SK-N-SH (cell line): ENCODE measurements around the gene CCNL1. TPM values are rescaled to one million over a fixed set of nuclear protein-coding genes. Genes with fewer than 3 reads are reported as not detected.
A peak's percentile ranks its signal among the peaks of the same experiment; 100 is the strongest.

Source experiments
- CTCF ChIA-PET: fragments of 300-600, 350-600 bp; formaldehyde crosslinking; extraction: SDS; loops from one replicate; lab custom pipeline; 2021; lab: Yijun Ruan, JAX
- POLR2A ChIA-PET: fragments of 350-600 bp; sonication (Branson Sonifier 250); formaldehyde crosslinking; extraction: SDS; loops from one replicate; lab custom pipeline; 2020; ENCODE audit warnings: antibody characterized with exemption, inconsistent platforms; lab: Yijun Ruan, JAX
- DNase-seq: peaks from one replicate; pipeline ENCODE4 v3.0.0; 2012
- H2AFZ ChIP-seq: fragments of 200-600 bp; sonication (generic); 2 replicates; pipeline ENCODE4 v1.8.1; 2016; ENCODE audit warnings: antibody characterized with exemption, mild to moderate bottlenecking, low read depth
- H3F3A ChIP-seq: fragments of 200-600 bp; sonication (generic); replicated peaks from 2 replicates; pipeline ENCODE3; 2016; ENCODE audit warnings: antibody characterized with exemption, mild to moderate bottlenecking; ENCODE audit not compliant: insufficient read depth
- H3K27ac ChIP-seq, 2 experiments: fragments of 200-500 bp in 1 of 2; fragments of 200-600 bp in 1 of 2; sonication (Bioruptor generic) in 1 of 2; sonication (generic), shearing (Covaris generic) in 1 of 2; 2 replicates each; pipeline versions ENCODE4 v1.5.1 to v1.6.1; 2014 to 2016; ENCODE audit warnings: low read depth in 2 of 2, inconsistent platforms in 1 of 2, low read length in 1 of 2, mild to moderate bottlenecking in 1 of 2, mixed read lengths in 1 of 2
- H3K27me3 ChIP-seq: fragments of 200-600 bp; sonication (generic), shearing (Covaris generic); 2 replicates; pipeline ENCODE4 v1.6.1; 2016; ENCODE audit warnings: mixed run types; ENCODE audit not compliant: insufficient read depth
- H3K36me3 ChIP-seq, 2 experiments: fragments of 200-500 bp in 1 of 2; fragments of 200-600 bp in 1 of 2; sonication (Bioruptor generic) in 1 of 2; sonication (generic) in 1 of 2; replicated peaks in 1 of 2; 2 replicates each; pipeline versions ENCODE3 to v1.5.1; 2014 to 2016; ENCODE audit warnings: low read length in 1 of 2, mild to moderate bottlenecking in 1 of 2; ENCODE audit not compliant: insufficient read depth in 2 of 2, control insufficient read depth in 1 of 2
- H3K4me1 ChIP-seq, 2 experiments: fragments of 200-500 bp in 1 of 2; fragments of 200-600 bp in 1 of 2; sonication (Bioruptor generic) in 1 of 2; sonication (generic), shearing (Covaris generic) in 1 of 2; 2 replicates each; pipeline versions ENCODE4 v1.5.1 to v1.6.1; 2014 to 2016; ENCODE audit warnings: low read depth in 1 of 2, low read length in 1 of 2, mixed run types in 1 of 2; ENCODE audit not compliant: insufficient read depth in 2 of 2, control insufficient read depth in 1 of 2
- H3K4me2 ChIP-seq: fragments of 200-600 bp; sonication (generic), shearing (Covaris generic); 2 replicates; pipeline ENCODE4 v1.6.1; 2017; ENCODE audit warnings: mixed run types
- H3K4me3 ChIP-seq, 2 experiments: fragments of 200-500 bp in 1 of 2; fragments of 200-600 bp in 1 of 2; sonication (Bioruptor generic) in 1 of 2; sonication (generic), shearing (Covaris generic) in 1 of 2; 2 replicates each; pipeline versions ENCODE4 v1.5.1 to v1.8.1; 2014 to 2016; ENCODE audit warnings: low read depth in 2 of 2, inconsistent platforms in 1 of 2, low read length in 1 of 2, mild to moderate bottlenecking in 1 of 2, mixed read lengths in 1 of 2, moderate library complexity in 1 of 2
- H3K79me2 ChIP-seq: fragments of 200-600 bp; sonication (generic); 2 replicates; pipeline ENCODE4 v1.8.1; 2017; ENCODE audit warnings: mild to moderate bottlenecking; ENCODE audit not compliant: insufficient read depth
- H3K9ac ChIP-seq: fragments of 200-600 bp; sonication (generic); 2 replicates; pipeline ENCODE4 v1.6.1; 2017; ENCODE audit warnings: mixed run types
- H3K9me2 ChIP-seq: fragments of 200-600 bp; sonication (generic); 2 replicates; pipeline ENCODE4 v1.6.1; 2017; ENCODE audit warnings: mixed run types
- H3K9me3 ChIP-seq: fragments of 200-600 bp; sonication (generic); 2 replicates; pipeline ENCODE4 v1.6.1; 2017; ENCODE audit warnings: mixed run types, mild to moderate bottlenecking, moderate library complexity
- H4K20me1 ChIP-seq: fragments of 200-600 bp; sonication (generic); 2 replicates; pipeline ENCODE4 v1.6.1; 2017; ENCODE audit warnings: mild to moderate bottlenecking, mixed run types; ENCODE audit not compliant: insufficient read depth
- CHD2 ChIP-seq: fragments of 150-350 bp; IDR thresholded peaks from 2 replicates; pipeline ENCODE4 v1.6.1; 2018; ENCODE audit warnings: low read length; ENCODE audit not compliant: partially characterized antibody
- ELF1 ChIP-seq: IDR thresholded peaks from 2 replicates; pipeline ENCODE4 v1.4.0; 2012
- EZH2phosphoT487 ChIP-seq: fragments of 200-600 bp; sonication (generic); IDR thresholded peaks from 2 replicates; pipeline ENCODE4 v1.6.1; 2017; ENCODE audit warnings: low read depth, mixed run types, mild to moderate bottlenecking, antibody characterized with exemption, moderate library complexity, borderline replicate concordance
- FOSL2 ChIP-seq: IDR thresholded peaks from 2 replicates; pipeline ENCODE4 v1.4.0; 2012; ENCODE audit warnings: low read depth, mild to moderate bottlenecking, moderate library complexity, borderline replicate concordance
- FOXJ3 ChIP-seq: sonication (generic); formaldehyde crosslinking; IDR thresholded peaks from 2 replicates; pipeline ENCODE4 v1.5.1; 2020; ENCODE audit warnings: mild to moderate bottlenecking, missing genetic modification reagents
- JUND ChIP-seq: IDR thresholded peaks from 2 replicates; pipeline ENCODE4 v1.4.0; 2012
- MEF2A ChIP-seq: IDR thresholded peaks from 2 replicates; pipeline ENCODE4 v1.4.0; 2012; ENCODE audit warnings: low read depth, borderline replicate concordance
- NFIC ChIP-seq: IDR thresholded peaks from 2 replicates; pipeline ENCODE4 v1.4.0; 2012; ENCODE audit warnings: borderline replicate concordance
- RAD21 ChIP-seq: IDR thresholded peaks from 2 replicates; pipeline ENCODE4 v1.6.1; 2012; ENCODE audit warnings: mild to moderate bottlenecking, low read length
- RCOR1 ChIP-seq: fragments of 150-350 bp; IDR thresholded peaks from 2 replicates; pipeline ENCODE4 v1.6.1; 2017; ENCODE audit warnings: antibody characterized with exemption, low read length
- RXRA ChIP-seq: IDR thresholded peaks from 2 replicates; pipeline ENCODE4 v1.4.0; 2012; ENCODE audit warnings: low read depth, mild to moderate bottlenecking, borderline replicate concordance
- SIN3A ChIP-seq: IDR thresholded peaks from 2 replicates; pipeline ENCODE4 v1.6.1; 2012; ENCODE audit warnings: low read depth, mild to moderate bottlenecking, low read length, moderate library complexity, borderline replicate concordance
- TCF12 ChIP-seq: IDR thresholded peaks from 2 replicates; pipeline ENCODE4 v1.4.0; 2012
- TEAD4 ChIP-seq: IDR thresholded peaks from 2 replicates; pipeline ENCODE4 v1.4.0; 2012; ENCODE audit warnings: mild to moderate bottlenecking, borderline replicate concordance; ENCODE audit not compliant: insufficient read depth
- YY1 ChIP-seq: IDR thresholded peaks from 2 replicates; pipeline ENCODE4 v1.4.0; 2012; ENCODE audit warnings: low read depth, mild to moderate bottlenecking
- WGBS: methylation state at CpG from one replicate; pipeline ENCODE4 v1.1.6; 2017; ENCODE audit warnings: low lambda C conversion rate; 5-methylcytosine and 5-hydroxymethylcytosine counted together
- polyA plus RNA-seq, 3 experiments: library from polyadenylated mRNA; depleted of rRNA; stranded (reverse); fragments of >200 nt; gene quantifications; 2 replicates each; pipeline ENCODE4 v1.2.3, GENCODE V29; 2012
- TF ChIP-seq, protein P1 (sequence below): IDR thresholded peaks from 2 replicates; pipeline ENCODE4; 2012
- TF ChIP-seq, protein P2 (sequence below): fragments of 200-600 bp; sonication (generic); IDR thresholded peaks from 2 replicates; pipeline ENCODE4 v1.6.1; 2017; ENCODE audit warnings: antibody characterized with exemption, mild to moderate bottlenecking, moderate library complexity

The CCNL1 gene
- polyA plus RNA-seq, 1 of the 3 experiments (the other 2 are of a cell fraction), result 99.8 TPM

DNA sequence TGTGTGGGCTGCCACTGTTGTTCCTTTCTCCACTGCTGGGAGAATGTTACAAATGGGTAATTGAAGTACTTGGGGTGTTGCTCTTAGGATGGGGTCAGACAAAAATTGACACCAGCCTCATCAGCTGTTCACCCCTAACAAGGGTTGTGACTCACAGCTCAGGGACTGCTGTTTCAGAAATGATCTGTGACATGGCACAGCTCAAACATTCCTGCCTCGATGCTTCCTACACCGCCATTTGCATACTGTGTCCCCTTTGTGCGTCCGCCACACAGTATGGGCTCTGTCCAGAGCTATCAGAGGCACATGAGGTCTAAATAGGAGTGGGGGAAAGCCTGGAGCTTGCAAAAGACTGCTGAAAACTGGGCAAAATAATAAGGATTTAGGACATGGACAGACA is 43.9 kb downstream of the CCNL1 start:
- 0 out of 2 replicates have a peak overlapping the region, but pooled peaks have one; percentile 25 for H2AFZ ChIP-seq
- H3K4me1 ChIP-seq, result peaks cover under 1 to 15% of the 10 kb centered on the region in 2 experiments; a peak in 2 of 4 replicates
- ChIA-PET POLR2A (interaction anchor here (2.4 kb wide), 1 partner anchor 27 kb away, joined by 8 read pairs; no protein-coding TSS in a partner anchor), CTCF (interaction anchor here (0.6 to 4.5 kb wide), 4 partner anchors 9 to 585 kb away, joined by 3 to 26 read pairs (median 4); no protein-coding TSS in a partner anchor)
- peak overlapping the region in 1 of 2 experiments; percentile 18; a peak in 1 of 4 replicates for H3K27ac ChIP-seq
- H4K20me1 ChIP-seq, result no peaks in the 10 kb centered on the region
- WGBS, result 81% methylated on average over 4 of the region's 4 CpGs
- no peaks in the 10 kb centered on the region for H3K79me2 ChIP-seq
- no peak overlapping the region for H3K4me3 ChIP-seq
- TF ChIP-seq TEAD4 (no peak), FOXJ3 (CRISPR knock-in tag) (no peak), RAD21 (no peak), EZH2phosphoT487 (no peak)
- TF ChIP-seq, protein P1, sequence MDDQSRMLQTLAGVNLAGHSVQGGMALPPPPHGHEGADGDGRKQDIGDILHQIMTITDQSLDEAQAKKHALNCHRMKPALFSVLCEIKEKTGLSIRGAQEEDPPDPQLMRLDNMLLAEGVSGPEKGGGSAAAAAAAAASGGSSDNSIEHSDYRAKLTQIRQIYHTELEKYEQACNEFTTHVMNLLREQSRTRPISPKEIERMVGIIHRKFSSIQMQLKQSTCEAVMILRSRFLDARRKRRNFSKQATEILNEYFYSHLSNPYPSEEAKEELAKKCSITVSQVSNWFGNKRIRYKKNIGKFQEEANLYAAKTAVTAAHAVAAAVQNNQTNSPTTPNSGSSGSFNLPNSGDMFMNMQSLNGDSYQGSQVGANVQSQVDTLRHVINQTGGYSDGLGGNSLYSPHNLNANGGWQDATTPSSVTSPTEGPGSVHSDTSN, result no peak
- no peaks in the 10 kb centered on the region for H3K9me2 ChIP-seq
- no peak overlapping the region for H3K9ac ChIP-seq
- H3K36me3 ChIP-seq, result no peaks in the 10 kb centered on the region
- H3K27me3 ChIP-seq, result no peaks in the 10 kb centered on the region
- no peak for DNase-seq
- H3F3A ChIP-seq, result peaks cover 7% of the 10 kb centered on the region
- peak overlapping the region; percentile 57; the same call in 1 of the 2 replicates for H3K4me2 ChIP-seq
- no peaks in the 10 kb centered on the region for H3K9me3 ChIP-seq

DNA sequence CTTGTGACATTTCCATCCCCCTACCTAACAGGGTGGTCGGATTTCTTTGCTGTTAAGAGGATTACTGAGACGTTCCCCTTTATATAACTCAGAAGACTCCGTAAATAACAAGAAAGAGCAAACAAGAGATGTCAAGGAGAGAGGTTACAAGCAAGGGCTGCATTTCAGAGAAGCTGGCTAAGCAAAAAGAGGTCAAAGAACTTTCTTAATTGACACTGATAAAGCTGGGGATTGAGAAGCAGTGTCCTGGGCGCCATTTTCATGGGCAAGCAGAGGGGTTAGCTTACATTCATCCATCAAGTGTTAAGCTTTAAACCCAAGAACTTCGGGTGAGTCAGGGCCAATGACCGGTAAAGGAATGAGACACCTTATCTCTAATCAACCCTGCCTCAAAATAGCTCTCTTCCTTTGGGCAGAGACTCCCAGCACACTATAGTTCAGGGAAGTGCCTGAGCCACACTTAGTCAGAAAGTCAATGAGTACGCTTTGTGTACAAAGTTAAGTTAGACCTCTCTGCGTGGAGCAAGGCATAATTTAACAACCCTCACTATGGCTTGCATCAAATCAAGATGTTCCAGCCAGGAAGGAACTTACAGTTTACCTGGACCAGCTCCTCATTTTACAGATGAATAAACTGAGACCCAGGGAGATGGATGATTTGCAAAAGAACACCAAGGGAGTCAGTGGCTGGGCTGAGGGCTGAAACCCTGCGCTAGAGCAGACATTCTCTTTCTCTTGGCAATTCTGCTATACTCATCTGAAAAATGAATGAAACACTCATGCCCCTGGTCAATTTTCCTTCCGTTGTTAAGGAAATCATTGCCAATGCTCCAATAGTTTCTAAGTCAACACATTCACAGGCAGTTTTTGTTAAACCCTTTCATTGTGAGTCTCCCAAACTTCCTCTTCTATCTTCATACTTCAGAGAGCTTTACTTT is 44.6 kb downstream of the CCNL1 start:
- Histone ChIP-seq H3K9me3 (no peaks in the 10 kb centered on the region), H3K4me3 (no peak overlapping the region)
- TF ChIP-seq YY1 (0 out of 2 replicates have a peak, but pooled peaks have one; percentile 41), RCOR1 (no peak), NFIC (0 out of 2 replicates have a peak, but pooled peaks have one; percentile 17), SIN3A (no peak), TCF12 (peak; percentile 46; the same call in 1 of the 2 replicates), CHD2 (no peak), FOSL2 (peak; percentile 57; the same call in 1 of the 2 replicates), MEF2A (peak; percentile 79; the same call in 1 of the 2 replicates), JUND (peak; percentile 38), RXRA (peak; percentile 47; the same call in 1 of the 2 replicates), ELF1 (no peak)
- TF ChIP-seq, protein P2, sequence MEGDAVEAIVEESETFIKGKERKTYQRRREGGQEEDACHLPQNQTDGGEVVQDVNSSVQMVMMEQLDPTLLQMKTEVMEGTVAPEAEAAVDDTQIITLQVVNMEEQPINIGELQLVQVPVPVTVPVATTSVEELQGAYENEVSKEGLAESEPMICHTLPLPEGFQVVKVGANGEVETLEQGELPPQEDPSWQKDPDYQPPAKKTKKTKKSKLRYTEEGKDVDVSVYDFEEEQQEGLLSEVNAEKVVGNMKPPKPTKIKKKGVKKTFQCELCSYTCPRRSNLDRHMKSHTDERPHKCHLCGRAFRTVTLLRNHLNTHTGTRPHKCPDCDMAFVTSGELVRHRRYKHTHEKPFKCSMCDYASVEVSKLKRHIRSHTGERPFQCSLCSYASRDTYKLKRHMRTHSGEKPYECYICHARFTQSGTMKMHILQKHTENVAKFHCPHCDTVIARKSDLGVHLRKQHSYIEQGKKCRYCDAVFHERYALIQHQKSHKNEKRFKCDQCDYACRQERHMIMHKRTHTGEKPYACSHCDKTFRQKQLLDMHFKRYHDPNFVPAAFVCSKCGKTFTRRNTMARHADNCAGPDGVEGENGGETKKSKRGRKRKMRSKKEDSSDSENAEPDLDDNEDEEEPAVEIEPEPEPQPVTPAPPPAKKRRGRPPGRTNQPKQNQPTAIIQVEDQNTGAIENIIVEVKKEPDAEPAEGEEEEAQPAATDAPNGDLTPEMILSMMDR, result no peak
- TF ChIP-seq, protein P1, result peak; percentile 38; the same call in 1 of the 2 replicates
- TF ChIP-seq, all 33 proteins: peak for 8
- H3K4me1 ChIP-seq, result peaks cover 5 to 15% of the 10 kb centered on the region in 2 experiments; a peak in 2 of 4 replicates
- ChIA-PET POLR2A (interaction anchor here (2.4 kb wide), 1 partner anchor 27 kb away, joined by 8 read pairs; no protein-coding TSS in a partner anchor), CTCF (interaction anchor here (0.6 to 4.5 kb wide), 5 partner anchors 8 to 584 kb away, joined by 3 to 26 read pairs (median 3); no protein-coding TSS in a partner anchor)
- H3F3A ChIP-seq, result peaks cover 7% of the 10 kb centered on the region
- H3K36me3 ChIP-seq, result no peaks in the 10 kb centered on the region
- H3K9ac ChIP-seq, result 0 out of 2 replicates have a peak overlapping the region, but pooled peaks have one; percentile 16
- no peaks in the 10 kb centered on the region for H3K9me2 ChIP-seq
- peak overlapping the region; percentile 87 for H2AFZ ChIP-seq
- no peaks in the 10 kb centered on the region for H3K79me2 ChIP-seq
- WGBS, result 67% methylated on average over 9 of the region's 10 CpGs
- peak overlapping the region in 1 of 2 experiments; percentile 18; a peak in 2 of 4 replicates for H3K27ac ChIP-seq
- H3K27me3 ChIP-seq, result no peaks in the 10 kb centered on the region
- DNase-seq, result no peak
- H3K4me2 ChIP-seq, result peak overlapping the region; percentile 57; the same call in 1 of the 2 replicates
- no peaks in the 10 kb centered on the region for H4K20me1 ChIP-seq
